Measurements from ENCODE around the gene PUSL1.
A peak's percentile ranks its signal among the peaks of the same experiment; 100 is the strongest.

Gene PUSL1

DNA sequence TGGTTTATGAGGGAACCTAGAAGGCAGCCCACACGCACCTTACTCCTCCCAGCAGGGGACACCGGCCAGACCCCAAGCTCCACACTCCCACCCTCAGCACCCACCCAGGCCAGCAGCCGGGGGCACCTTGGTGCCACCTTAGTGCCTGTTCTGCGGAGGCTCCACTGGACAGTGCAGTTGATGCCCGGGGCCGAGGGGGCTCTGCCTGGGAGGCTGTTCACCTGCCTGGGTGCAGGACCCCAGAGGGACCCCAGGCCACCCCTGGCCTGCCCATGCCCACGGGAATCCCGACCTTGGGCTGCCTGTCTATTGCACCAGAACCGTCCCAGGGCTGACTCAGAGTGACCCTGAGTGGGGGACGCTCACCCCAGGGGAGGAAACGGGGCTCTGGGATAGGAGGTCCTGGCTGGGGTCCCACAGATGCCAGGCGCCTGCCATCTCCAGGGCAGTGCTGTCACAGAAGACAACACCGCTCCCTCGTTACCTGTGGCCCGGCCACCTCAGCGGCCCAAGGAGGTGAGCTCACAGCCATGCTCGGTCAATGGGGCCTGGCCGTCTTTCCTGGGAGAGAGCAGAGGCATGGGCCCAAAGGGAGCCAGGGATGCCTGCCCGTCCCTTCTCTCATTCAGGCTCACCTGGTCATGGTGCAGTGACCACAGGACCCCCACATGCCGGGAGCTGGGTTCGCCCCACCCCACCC lies 27.5 kb upstream of the PUSL1 start:
- no peak for DNase-seq

DNA sequence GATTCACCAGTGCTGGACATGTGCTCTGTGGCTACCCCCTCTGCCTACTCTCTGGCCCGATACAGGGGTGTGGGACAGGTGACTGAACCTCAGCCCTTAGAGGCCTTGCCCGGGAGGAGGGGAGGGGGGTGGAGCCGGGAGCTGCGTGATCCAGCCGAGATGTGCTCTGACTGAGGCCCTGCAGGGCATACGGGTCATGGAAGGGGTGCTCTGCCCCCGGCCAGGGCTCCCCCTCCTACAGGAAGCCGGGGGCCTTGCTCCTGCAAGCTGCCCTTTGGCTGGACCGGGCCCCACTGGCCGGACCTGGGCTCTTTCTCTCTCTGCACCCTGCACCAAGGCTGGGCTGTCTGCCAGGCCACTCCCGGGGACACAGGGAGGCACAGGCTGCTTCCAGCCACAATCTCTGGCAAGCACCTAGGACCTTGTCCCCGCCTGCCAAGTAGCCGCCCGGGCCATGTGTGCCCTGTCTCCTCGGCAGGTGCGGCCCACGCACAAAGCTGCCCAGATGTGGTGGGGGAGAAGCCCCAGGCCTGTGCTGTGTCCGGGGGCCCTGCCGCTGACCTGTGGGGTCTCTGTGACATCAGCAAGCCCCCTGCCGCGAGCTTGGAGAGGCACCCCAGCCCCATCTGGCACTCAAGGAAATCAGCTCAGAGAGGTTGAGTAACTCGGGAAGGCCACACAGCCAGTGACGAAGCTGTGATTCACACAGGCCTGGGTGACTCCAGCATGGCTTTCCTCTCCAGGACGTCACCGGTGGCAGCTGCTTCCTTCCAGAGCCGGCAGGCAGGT lies 26.7 kb upstream of the PUSL1 start:
- DNase-seq = no peak

DNA sequence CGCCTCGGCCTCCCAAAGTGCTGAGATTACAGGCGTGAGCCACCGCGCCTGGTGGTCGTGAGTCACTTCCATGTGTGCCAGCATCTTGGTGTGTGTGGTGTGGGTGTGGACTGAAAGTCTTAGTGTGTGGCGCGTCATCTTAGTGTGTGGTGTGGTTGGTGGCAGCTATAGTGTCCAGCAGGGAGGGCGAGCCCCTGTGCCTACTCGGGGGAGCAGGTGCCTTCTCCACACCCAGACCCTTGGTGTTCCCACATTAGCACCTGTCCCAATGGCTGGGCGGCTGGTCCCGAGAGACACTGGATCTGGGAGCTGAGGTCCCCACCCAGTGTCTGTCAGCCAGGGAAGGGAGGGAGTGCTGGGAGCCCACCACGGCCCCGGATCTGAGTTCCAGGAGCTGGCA lies 25.4 kb upstream of the PUSL1 start:
- no peak for DNase-seq

DNA sequence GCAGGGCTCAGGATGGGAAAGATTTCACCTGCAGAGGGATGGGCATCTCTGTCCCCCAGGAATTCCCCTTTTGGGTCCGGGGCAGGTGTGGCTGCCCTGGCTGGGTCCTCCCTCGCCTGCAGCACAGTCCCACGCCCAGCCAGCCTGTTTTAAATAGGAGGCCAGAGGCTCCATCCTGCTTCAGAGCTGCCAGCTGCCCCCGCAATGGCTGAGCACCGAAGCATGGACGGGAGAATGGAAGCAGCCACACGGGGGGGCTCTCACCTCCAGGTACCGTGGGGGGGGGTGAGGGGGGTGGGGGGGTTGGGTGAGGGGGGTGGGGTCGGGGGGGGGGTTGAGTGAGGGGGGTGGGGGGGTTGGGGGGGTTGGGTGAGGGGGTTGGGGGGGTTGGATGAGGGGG lies 24.6 kb upstream of the PUSL1 start:
- no peak for DNase-seq

DNA sequence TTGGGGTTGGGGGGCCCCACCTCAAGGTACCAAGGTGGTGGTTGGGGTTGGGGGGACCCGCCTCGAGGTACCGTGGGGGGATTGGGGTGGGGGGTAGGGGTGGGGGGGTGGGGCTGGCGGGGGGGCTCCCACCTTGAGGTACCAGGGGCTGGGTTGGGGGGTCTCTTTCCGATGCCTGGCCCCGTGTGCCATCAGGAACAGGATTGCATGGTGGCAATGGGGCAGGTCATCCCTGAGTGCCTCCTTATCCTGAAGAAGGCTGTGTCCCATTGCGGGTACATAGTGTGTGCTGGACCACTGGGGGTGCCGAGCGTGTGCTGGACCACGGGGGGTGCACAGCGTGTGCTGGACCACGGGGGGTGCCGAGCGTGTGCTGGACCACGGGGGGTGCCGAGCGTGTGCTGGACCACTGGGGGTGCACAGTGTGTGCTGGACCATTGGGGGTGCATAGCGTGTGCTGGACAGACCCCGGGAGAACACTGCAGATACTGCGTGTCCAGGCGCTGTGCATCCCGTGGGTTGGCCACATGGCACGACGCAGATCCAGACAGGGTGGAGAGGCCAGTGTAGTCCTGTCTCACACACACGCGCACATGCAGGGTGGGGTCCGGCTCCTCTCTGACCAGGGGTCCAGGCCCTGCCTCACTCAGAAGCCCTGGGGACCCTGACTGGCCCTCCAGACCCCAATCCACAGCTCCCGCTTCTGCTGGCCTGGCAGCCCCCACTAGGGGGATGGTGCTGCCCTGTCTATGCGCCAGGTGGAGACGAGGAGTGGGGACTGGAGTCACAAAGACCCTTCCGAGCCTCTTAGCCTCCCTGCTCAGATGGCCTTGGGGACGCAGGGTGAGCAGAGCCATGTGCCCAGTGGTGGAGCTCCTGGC lies 23.9 kb upstream of the PUSL1 start:
- DNase-seq = no peak

DNA sequence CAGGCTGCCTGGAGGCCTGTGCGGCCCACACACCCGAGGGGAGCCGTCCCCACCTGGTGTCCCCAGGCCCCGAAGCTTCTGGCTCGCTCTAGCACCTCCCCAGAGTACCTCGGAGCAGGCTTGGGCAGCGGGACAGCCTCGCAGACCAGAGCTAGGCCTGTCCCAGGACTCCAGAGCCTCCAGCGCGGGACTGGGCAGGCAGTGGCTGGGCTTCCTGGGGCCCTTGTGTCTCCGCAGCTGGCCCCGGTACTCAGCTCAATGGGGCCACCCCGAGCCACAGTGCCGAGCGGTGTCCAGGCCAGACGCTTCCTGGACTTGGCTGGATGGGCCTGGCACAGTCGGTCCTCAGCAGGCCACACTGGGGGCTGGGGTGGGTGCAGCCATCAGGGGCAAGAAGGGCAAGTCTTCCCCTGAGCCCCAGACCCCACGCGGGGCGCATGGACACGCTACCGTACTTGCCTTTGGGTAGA lies 23.3 kb upstream of the PUSL1 start:
- DNase-seq = no peak

DNA sequence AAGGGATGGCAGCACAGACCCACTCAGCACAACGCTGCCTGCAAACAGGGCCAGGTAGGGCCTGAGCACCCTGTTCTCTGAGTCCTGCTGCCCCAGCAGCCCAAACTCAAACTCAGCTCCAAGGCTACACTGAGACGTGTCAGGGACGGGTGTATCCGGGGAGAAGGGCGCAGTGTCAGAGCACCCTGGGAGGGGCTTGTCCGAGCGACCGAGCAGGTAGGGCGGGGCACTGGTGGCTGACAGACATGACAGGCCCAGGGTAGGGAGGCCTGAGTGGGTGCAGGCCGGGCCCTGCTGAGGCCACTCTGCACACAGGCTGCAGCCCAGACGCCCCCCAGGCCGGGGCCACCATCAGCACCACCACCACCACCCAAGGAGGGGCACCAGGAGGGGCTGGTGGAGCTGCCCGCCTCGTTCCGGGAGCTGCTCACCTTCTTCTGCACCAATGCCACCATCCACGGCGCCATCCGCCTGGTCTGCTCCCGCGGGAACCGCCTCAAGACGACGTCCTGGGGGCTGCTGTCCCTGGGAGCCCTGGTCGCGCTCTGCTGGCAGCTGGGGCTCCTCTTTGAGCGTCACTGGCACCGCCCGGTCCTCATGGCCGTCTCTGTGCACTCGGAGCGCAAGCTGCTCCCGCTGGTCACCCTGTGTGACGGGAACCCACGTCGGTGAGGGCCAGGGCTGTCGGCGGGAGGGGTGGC lies 22.6 kb upstream of the PUSL1 start:
- DNase-seq = no peak

DNA sequence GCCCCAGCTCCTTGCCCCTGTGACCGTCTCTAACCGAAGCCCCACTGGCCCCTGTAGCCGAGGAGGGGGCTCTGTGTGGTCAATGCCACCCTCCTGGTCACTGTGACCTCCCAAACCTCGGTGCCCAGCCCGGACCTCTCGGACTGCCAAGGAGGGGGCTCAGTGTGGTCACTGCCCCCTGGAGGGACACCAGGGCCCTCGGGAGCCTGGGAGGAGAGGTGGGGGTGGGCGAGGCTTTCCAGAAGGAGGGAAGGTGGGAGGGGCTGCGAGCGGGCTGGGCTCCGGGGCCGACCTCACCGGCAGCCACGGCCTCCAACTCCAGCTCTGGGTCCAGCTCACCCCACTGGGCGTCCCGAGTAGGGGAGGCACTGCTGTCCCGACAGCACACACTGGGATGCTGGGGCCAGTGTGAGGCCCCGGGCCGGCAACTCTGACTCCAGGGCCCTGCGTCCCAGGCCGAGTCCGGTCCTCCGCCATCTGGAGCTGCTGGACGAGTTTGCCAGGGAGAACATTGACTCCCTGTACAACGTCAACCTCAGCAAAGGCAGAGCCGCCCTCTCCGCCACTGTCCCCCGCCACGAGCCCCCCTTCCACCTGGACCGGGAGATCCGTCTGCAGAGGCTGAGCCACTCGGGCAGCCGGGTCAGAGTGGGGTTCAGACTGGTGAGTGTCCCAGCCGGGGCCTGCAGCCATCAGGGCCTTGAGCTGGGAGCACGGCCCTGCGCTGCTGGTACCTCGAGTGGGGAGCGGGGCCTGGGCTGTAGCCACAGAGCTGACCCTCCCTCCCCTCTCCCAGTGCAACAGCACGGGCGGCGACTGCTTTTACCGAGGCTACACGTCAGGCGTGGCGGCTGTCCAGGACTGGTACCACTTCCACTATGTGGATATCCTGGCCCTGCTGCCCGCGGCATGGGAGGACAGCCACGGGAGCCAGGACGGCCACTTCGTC lies 21.8 kb upstream of the PUSL1 start:
- DNase-seq = no peak

DNA sequence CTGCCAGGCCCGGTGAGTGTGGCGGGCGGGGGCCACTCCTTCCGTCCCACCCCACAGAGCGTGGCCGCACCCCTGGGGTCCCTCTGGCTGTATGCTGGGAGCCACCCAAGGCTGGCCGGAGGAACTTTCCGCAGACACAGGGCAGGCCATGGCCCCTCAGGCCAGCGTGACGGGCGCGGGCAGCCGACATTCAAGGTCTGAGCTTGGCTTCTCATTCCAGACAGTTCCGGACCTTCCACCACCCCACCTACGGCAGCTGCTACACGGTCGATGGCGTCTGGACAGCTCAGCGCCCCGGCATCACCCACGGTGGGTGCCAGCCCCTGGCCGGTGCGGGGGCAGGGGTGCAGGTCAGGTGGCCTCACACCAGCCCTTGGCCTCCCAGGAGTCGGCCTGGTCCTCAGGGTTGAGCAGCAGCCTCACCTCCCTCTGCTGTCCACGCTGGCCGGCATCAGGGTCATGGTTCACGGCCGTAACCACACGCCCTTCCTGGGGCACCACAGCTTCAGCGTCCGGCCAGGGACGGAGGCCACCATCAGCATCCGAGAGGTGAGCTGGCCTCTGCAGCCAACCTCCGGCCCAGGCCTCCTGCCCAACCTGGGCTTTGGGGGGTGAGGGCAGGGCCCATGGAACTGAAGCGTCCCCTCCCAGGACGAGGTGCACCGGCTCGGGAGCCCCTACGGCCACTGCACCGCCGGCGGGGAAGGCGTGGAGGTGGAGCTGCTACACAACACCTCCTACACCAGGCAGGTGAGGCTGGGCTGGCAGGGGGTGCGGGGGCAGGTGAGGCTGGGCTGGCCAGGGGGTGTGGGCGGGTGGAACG lies 20.9 kb upstream of the PUSL1 start:
- DNase-seq = no peak

DNA sequence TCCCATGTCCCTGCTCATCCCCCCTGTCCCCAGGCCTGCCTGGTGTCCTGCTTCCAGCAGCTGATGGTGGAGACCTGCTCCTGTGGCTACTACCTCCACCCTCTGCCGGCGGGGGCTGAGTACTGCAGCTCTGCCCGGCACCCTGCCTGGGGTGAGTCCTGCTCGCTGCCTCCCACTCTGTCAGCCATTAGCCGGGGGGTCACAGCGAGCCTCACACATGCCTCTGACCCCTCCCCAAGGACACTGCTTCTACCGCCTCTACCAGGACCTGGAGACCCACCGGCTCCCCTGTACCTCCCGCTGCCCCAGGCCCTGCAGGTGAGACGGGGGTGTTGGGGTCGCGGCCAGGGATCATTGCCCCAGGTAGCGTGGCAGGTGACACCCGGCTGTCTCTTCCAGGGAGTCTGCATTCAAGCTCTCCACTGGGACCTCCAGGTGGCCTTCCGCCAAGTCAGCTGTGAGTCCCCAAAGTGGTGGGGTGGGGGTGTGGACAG lies 18.1 kb upstream of the PUSL1 start:
- peak; percentile 43 for DNase-seq

DNA sequence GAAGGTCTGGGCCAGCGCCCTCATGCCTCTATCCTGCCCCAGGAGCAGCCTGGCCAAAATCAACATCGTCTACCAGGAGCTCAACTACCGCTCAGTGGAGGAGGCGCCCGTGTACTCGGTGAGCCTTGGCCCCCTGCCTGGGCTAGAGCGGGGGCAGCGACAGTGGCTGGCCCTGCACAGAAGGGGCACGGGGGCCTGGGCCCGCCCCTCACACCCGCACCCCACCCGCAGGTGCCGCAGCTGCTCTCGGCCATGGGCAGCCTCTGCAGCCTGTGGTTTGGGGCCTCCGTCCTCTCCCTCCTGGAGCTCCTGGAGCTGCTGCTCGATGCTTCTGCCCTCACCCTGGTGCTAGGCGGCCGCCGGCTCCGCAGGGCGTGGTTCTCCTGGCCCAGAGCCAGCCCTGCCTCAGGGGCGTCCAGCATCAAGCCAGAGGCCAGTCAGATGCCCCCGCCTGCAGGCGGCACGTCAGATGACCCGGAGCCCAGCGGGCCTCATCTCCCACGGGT lies 17.3 kb upstream of the PUSL1 start:
- no peak for DNase-seq

DNA sequence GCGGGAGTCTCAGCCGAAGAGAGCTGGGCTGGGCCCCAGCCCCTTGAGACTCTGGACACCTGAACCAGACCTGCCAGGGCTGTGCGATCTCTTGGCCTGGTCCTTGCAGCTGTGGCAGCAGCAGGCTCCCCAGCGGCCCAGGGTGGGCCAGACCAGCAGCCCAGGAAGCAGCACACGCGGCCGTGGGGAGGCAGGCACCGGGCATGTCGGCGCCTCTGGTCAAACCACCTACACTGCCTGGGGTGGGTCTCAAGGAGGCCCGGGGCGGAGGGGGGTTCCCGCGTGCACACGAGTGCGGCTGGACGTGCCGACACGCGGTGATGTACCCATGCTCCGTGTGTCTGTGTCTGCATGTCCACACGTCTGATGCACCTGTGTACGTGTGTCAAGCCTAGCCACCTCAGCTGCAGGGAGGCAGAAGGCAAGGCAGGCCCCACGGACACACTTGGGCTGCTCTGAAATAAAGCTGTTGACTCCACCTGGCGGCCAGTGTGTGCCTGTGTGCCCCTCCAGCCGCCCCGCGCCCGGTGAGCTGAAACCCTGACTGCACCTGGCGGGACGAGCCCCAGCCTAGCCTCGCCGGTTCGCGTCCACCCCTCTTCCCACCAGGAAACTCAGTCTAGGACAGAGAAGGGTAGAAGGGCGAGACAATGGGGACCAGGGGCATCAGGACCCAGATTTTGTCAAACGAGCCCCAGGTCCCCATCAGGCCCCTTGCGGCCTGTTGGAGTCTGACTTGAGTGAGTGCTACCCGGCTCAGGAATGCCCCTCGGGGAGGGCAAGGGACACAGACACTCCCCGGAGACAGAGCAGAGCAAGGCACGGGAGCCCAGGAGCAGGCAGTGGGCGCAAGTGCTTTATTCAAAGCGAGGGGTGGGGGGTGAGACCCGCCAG lies 16.6 kb upstream of the PUSL1 start:
- peak; percentile 52 for DNase-seq

DNA sequence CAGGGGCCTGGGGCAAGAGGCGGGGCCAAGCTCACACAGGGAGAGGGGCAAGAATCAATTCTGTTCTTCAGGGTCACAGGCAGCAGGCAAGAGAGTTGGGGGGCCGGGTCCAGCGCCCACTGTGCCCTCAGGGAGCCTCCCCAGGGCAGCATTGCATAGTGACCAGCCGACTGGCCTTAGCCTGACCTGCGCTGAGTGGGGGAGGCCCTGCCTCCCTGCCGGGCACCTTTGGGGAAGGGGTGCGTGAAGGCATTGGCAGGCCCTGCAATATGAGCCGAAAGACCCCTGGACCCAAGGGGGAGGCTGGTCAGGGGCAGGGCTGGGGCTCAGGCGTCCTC lies 16.0 kb upstream of the PUSL1 start:
- DNase-seq = no peak

DNA sequence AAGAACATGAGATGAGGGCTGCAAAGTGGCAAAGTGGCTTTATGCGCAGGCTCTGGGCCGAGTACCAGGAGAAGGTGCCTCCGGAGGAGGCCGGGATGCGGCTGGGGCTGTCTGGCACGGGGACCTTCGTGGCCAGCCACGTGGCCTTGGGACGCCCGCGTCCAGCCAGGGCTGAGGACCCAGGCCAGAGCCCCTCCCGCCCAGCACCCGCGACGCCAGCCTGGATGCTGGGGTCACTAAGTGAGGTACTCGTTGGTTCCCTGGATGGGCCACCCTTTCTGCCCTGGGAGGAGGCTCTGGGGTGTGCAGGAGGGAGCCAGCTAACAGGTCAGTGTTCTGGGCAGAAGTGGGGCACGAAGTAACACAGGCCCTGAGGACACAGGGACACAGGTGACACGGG lies 15.5 kb upstream of the PUSL1 start:
- DNase-seq = no peak

DNA sequence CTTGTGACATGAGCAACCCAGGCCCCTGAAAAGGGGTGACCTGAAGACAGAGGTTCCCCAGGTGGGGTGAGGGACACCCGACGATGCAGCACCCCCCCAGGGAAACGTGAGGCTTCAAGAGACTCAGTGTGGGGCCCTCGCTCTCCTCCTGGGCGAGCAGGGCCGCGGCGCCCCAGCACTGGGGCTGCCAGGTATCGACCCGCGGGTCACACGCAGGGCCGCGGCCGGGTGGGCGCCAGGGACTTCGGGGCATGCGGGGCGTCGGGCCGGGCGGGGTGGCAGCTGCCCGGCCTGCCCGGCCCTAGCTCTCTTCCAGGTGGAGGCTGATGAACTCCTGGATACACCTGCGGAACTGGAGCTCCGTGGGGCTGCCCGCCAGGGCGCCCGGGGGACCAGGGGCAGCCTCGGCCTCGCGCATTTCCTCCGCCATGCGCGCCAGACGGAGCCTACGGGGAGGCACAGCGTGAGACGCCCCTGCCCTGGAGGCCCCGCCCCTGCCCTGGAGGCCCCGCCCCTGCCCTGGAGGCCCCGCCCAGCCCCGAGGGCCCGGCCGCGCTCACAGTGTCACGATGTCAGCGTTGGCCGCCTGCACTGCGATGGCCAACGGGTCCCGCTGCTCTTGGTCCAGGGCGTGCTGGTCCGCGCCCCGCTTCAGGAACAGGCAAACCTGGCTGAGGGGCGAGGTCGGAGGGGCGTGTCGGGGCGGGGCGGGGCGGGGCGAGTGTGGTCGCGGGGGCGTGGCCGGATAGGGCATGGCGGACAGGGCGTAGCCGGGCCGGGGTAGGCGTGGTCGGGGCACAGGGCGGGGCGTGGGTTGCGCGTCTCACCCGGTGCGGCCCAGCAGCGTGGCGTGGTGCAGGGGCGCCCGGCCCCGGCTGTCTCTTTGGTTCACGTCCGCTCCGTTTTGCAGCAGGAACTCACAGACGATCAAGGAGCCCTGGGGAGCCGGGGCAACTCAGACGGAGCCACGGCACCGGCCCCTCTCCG lies 14.8 kb upstream of the PUSL1 start:
- no peak for DNase-seq

DNA sequence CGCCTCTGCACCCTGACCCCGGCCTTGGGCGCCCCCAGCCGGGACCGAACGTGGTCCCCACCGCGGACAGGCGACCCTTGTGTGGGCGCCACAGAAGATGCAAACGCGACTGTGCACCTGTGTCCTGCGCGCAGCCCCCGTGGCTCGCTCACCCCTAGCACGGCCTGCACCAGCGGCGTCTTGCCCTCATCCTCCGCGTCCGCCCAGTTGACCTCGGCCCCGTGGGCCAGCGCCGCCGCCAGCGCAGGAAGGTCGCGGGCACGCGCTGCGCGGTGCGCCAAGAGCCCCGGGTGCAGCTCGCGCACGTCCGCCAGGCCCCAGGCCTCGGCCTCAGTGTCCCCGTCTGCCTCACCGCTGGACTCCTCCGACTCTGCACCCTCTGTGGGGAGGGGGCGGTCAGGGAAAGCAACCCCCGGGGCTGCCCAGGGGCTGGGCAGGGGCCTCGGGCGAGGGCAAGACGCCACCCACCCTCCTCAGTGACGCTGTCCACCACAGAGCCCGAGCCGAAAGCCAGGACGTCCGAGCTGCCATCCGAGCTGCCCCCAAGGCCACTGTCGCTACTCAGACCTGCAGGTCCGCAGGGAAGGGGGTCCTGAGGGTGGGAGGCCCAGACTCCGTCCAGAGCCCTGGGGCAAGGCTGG lies 14.0 kb upstream of the PUSL1 start:
- no peak for DNase-seq

DNA sequence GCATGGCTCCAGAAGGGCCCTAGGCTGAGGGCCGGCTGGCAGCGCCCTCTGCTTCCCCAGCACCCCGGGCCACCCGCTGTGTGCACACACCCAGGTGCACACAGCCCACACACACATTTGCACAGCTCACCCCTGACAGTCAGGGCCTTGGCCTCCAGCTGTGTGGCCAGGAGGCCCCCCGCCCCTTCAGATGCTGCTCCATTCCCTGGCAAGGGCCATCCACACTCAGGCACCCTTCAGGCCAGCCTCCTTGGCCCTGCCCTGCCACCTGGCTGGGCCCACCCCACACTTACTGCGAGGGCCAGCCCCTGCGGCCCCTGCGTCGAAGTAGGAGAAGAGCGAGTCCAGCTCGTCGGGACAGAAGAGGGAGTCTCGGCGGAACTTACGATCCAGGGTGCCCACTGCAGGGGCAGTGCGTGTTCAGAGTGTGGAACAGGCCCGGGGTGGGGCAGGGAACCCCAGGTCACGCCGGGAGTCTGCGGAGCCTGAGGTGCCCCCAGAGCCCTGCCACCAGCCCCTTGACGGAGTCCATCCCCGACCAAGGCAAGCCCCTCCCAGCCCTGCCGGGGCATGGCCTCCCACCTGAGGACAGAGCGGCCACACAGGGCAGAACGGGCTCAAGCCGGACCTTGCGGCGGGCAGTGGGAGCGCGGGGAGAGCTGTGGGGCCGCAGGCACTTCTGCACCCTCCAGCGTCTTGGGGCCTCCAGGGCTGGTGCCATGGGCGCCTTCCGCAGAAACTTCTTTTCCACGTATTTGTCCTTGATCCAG lies 13.1 kb upstream of the PUSL1 start:
- no peak for DNase-seq

Data from activated CD4-positive, alpha-beta T cell treated with anti-CD3 and anti-CD28 coated beads, Interleukin-10, Interleukin-2, amounts not matched to agents 100 ng/mL and 50 ng/mL, durations not matched to agents 16 hours and 8 hours (primary cell).